Stimulated activated CD8-positive, alpha-beta memory T cell treated with anti-CD3 and anti-CD28 coated beads, Interleukin-15, amount 100 ng/mL, for 48 hours (primary cell): ENCODE data around the gene COP1.
"Not testable (repeated sequence)": the region's sequence is repeated elsewhere in the genome, so short reads cannot be mapped to it uniquely, and the experiment has no call there.

Source experiments
- DNase-seq, 2 donors: peaks; one replicate each; pipeline ENCODE4 v3.0.0-alpha.2; 2020; ENCODE audit warnings: low read depth in 2 of 2

Gene COP1

GRCh38 chr1:176134666-176135065, 72.4 kb downstream of the COP1 start:
- no peak for DNase-seq

GRCh38 chr1:176122282-176122681, 84.8 kb downstream of the COP1 start:
- DNase-seq, result no peak

GRCh38 chr1:176119549-176119948, 87.5 kb downstream of the COP1 start:
- DNase-seq, result no peak

GRCh38 chr1:176118985-176119384, 88.1 kb downstream of the COP1 start:
- DNase-seq, result no peak

- DNase-seq, result no peak
Observed at GRCh38 chr1:176111835-176112234, 95.3 kb downstream of the COP1 start.

GRCh38 chr1:176110203-176110602, 96.9 kb downstream of the COP1 start:
- DNase-seq, result no peak

GRCh38 chr1:176102768-176103350, 104.2 kb downstream of the COP1 start:
- peak in 1 of 2 donors; percentile 18 for DNase-seq

- no peak for DNase-seq
Observed at GRCh38 chr1:176101951-176102642, 105.0 kb downstream of the COP1 start.

GRCh38 chr1:176098560-176098959, 108.5 kb downstream of the COP1 start:
- no peak for DNase-seq

GRCh38 chr1:176096015-176096414, 111.1 kb downstream of the COP1 start:
- no peak for DNase-seq

- no peak for DNase-seq
Observed at GRCh38 chr1:176090766-176091165, 116.3 kb downstream of the COP1 start.

GRCh38 chr1:176087746-176088145, 119.3 kb downstream of the COP1 start:
- DNase-seq, result not testable (repeated sequence)

- DNase-seq, result no peak
Observed at GRCh38 chr1:176073524-176074157, 133.4 kb downstream of the COP1 start.

GRCh38 chr1:176068901-176069300, 138.2 kb downstream of the COP1 start:
- DNase-seq, result no peak

- DNase-seq, result no peak
Observed at GRCh38 chr1:176068256-176068655, 138.8 kb downstream of the COP1 start.

- DNase-seq, result no peak
Observed at GRCh38 chr1:176066709-176067108, 140.4 kb downstream of the COP1 start.

GRCh38 chr1:176058686-176059085, 148.4 kb downstream of the COP1 start:
- no peak for DNase-seq

- no peak for DNase-seq
Observed at GRCh38 chr1:176056312-176056711, 150.8 kb downstream of the COP1 start.

- no peak for DNase-seq
Observed at GRCh38 chr1:176055398-176055797, 151.7 kb downstream of the COP1 start.

- no peak for DNase-seq
Observed at GRCh38 chr1:176051902-176052518, 155.1 kb downstream of the COP1 start.

GRCh38 chr1:176051402-176051801, 155.7 kb downstream of the COP1 start:
- no peak for DNase-seq

- DNase-seq, result no peak
Observed at GRCh38 chr1:176049582-176049981, 157.5 kb downstream of the COP1 start.

- DNase-seq, result no peak
Observed at GRCh38 chr1:176046926-176047325, 160.2 kb downstream of the COP1 start.
